ENCODE results near the gene NFYB. TPM values are rescaled to one million over a fixed set of nuclear protein-coding genes. Genes with fewer than 3 reads are reported as not detected.

The NFYB gene
- total RNA-seq, 1 experiment from 2014 or later, result 31.5 TPM

DNA sequence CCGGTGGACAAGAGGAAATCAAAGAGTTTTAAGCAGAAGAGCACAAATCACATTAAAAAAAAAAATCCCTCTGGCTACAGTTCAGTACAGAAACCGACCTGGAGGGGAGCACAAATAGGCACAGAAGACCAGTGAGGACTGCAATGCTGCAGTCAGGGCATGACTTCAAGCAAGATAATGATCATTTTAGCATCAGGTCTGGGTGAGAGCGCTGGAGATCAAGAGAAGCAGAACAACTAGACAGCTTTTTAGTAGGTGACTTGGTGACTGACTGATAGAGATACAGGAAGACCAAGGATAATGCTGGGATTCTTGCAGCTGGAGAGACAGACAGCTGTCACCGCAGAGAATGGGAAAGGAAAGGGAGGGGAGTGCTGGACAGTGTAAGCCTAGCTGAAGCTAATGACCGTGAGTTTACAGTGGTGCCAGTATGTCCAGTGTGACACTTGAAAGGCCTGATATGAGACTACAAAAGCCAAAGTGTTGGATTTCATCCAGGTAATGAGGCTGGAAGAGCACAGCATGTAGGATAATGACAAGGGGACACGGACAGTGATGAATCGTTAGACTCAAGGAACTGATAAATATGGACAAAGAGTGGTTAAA lies 5.6 kb downstream of the NFYB start:
- Histone ChIP-seq H3K36me3 (ENCODE audit: control insufficient read depth, insufficient read depth, low read length) (peaks cover 23% of the 10 kb centered on the region), H3K4me1 (ENCODE audit: control insufficient read depth, insufficient read depth, low read length) (peaks cover 17% of the 10 kb centered on the region), H3K27ac (ENCODE audit: low read length) (no peak overlapping the region), H3K27me3 (ENCODE audit: control insufficient read depth, insufficient read depth, low read length) (no peaks in the 10 kb centered on the region), H3K9me3 (ENCODE audit: control insufficient read depth, insufficient read depth, low read depth, low read length) (no peaks in the 10 kb centered on the region), H3K4me3 (ENCODE audit: low read depth in 2 of 2, low read length in 2 of 2) (no peak overlapping the region)
- in situ Hi-C loops (cut with HindIII; ENCODE audit: low pct_unique_long_range_greater_than_20kb, low sequenced_read_pairs), result no loop called here
- BruUV-seq (replicated peaks), result no TSS peak
- no peak for TF ChIP-seq TCF7L2 (IDR thresholded peaks at IDR 0.05; ENCODE audit: low read depth, low read length)
- no peak for TF ChIP-seq POLR2AphosphoS5 (IDR thresholded peaks at IDR 0.05; ENCODE audit: low read depth, low read length)
- no peak for TF ChIP-seq SIN3A (IDR thresholded peaks at IDR 0.05; ENCODE audit: borderline replicate concordance, insufficient read depth, low read depth, low read length)
- TF ChIP-seq, protein P1, sequence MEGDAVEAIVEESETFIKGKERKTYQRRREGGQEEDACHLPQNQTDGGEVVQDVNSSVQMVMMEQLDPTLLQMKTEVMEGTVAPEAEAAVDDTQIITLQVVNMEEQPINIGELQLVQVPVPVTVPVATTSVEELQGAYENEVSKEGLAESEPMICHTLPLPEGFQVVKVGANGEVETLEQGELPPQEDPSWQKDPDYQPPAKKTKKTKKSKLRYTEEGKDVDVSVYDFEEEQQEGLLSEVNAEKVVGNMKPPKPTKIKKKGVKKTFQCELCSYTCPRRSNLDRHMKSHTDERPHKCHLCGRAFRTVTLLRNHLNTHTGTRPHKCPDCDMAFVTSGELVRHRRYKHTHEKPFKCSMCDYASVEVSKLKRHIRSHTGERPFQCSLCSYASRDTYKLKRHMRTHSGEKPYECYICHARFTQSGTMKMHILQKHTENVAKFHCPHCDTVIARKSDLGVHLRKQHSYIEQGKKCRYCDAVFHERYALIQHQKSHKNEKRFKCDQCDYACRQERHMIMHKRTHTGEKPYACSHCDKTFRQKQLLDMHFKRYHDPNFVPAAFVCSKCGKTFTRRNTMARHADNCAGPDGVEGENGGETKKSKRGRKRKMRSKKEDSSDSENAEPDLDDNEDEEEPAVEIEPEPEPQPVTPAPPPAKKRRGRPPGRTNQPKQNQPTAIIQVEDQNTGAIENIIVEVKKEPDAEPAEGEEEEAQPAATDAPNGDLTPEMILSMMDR (IDR thresholded peaks at IDR 0.05), result no peak
- TF ChIP-seq, protein P2, sequence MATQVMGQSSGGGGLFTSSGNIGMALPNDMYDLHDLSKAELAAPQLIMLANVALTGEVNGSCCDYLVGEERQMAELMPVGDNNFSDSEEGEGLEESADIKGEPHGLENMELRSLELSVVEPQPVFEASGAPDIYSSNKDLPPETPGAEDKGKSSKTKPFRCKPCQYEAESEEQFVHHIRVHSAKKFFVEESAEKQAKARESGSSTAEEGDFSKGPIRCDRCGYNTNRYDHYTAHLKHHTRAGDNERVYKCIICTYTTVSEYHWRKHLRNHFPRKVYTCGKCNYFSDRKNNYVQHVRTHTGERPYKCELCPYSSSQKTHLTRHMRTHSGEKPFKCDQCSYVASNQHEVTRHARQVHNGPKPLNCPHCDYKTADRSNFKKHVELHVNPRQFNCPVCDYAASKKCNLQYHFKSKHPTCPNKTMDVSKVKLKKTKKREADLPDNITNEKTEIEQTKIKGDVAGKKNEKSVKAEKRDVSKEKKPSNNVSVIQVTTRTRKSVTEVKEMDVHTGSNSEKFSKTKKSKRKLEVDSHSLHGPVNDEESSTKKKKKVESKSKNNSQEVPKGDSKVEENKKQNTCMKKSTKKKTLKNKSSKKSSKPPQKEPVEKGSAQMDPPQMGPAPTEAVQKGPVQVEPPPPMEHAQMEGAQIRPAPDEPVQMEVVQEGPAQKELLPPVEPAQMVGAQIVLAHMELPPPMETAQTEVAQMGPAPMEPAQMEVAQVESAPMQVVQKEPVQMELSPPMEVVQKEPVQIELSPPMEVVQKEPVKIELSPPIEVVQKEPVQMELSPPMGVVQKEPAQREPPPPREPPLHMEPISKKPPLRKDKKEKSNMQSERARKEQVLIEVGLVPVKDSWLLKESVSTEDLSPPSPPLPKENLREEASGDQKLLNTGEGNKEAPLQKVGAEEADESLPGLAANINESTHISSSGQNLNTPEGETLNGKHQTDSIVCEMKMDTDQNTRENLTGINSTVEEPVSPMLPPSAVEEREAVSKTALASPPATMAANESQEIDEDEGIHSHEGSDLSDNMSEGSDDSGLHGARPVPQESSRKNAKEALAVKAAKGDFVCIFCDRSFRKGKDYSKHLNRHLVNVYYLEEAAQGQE (IDR thresholded peaks at IDR 0.05; ENCODE audit: insufficient read depth in 1 of 2, low read depth in 2 of 2, low read length in 1 of 2), result no peak
- DNase-seq (ENCODE audit: low read depth, low spot score) (no peak), ATAC-seq (no peak)
- intact Hi-C loops (cut with micrococcal nuclease; ENCODE audit: unreplicated experiment), result loop anchor here (10.0 kb wide), 1 partner anchor 172 kb away; the partner anchor contains the start of gene EID3
- ChIA-PET POLR2A (no interaction called here), CTCF (no interaction called here)

DNA sequence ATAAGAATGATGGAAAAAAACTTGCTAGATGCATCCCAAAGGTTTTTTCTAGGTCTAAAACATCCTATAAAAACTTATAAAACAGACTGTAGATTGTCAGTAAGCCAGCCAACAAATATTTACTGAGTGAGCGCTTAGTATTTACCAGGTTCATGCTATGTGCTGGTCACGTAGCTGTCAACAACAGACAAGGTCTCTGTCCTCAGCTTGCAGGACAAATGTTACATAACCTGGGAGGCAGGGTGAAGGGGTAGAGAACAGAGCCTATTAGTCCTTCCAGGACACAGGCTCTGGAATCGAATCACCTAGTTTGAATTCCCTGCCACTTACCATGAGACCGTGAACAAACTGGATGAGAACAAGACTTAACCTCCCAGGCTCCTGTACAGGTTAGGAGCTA lies 6.4 kb downstream of the NFYB start:
- Histone ChIP-seq H3K4me1 (ENCODE audit: control insufficient read depth, insufficient read depth, low read length) (peaks cover 13% of the 10 kb centered on the region), H3K27ac (ENCODE audit: low read length) (no peak overlapping the region), H3K36me3 (ENCODE audit: control insufficient read depth, insufficient read depth, low read length) (peaks cover 25% of the 10 kb centered on the region), H3K9me3 (ENCODE audit: control insufficient read depth, insufficient read depth, low read depth, low read length) (no peaks in the 10 kb centered on the region), H3K4me3 (ENCODE audit: low read depth in 2 of 2, low read length in 2 of 2) (no peak overlapping the region), H3K27me3 (ENCODE audit: control insufficient read depth, insufficient read depth, low read length) (no peaks in the 10 kb centered on the region)
- ChIA-PET POLR2A (no interaction called here), CTCF (no interaction called here)
- DNase-seq (ENCODE audit: low read depth, low spot score), result no peak
- no peak for TF ChIP-seq POLR2AphosphoS5 (IDR thresholded peaks at IDR 0.05; ENCODE audit: low read depth, low read length)
- TF ChIP-seq, protein P2 (IDR thresholded peaks at IDR 0.05; ENCODE audit: insufficient read depth in 1 of 2, low read depth in 2 of 2, low read length in 1 of 2), result no peak
- intact Hi-C loops (cut with micrococcal nuclease; ENCODE audit: unreplicated experiment) (loop anchor here (10.0 kb wide), 1 partner anchor 173 kb away; the partner anchor contains the start of gene EID3), in situ Hi-C loops (cut with HindIII; ENCODE audit: low pct_unique_long_range_greater_than_20kb, low sequenced_read_pairs) (no loop called here)
- no TSS peak for BruUV-seq (replicated peaks)
- ATAC-seq, result no peak; the same call in 1 of the 2 replicates

Measured in Panc1 (cell line).